ENCODE measurements around the gene TRIM72. TPM values are rescaled to one million over a fixed set of nuclear protein-coding genes. Genes with fewer than 3 reads are reported as not detected.

Gene TRIM72
- total and polyA plus RNA-seq, 9 of the 15 experiments (the other 6 are each of a cell fraction or from before 2014, with no cell fraction given): under 0.01 TPM; not detected in 8

- peak; percentile 50; the same call in 1 of the 2 replicates for TF ChIP-seq NFIC (IDR thresholded peaks at IDR 0.05)
- no peak for TF ChIP-seq MCM5 (IDR thresholded peaks at IDR 0.05; ENCODE audit: low read depth)
- 0 out of 2 replicates have a peak, but pooled peaks have one; percentile 9 for TF ChIP-seq SMC3 (conservative IDR thresholded peaks at IDR 0.05; ENCODE audit: insufficient read depth, low read depth, low read length)
- no peak for TF ChIP-seq ZNF445 (CRISPR knock-in tag; IDR thresholded peaks at IDR 0.05; ENCODE audit: low read depth)
- no peak for TF ChIP-seq ZC3H4 (CRISPR knock-in tag; IDR thresholded peaks at IDR 0.05; ENCODE audit: borderline replicate concordance)
- no peak for TF ChIP-seq GABPB1 (CRISPR knock-in tag; IDR thresholded peaks at IDR 0.05)
- TF ChIP-seq OTX1 (CRISPR knock-in tag; IDR thresholded peaks at IDR 0.05): 0 out of 2 replicates have a peak, but pooled peaks have one; percentile 65
- TF ChIP-seq ARID3A (IDR thresholded peaks at IDR 0.05; ENCODE audit: borderline replicate concordance, low read depth, low read length): 0 out of 2 replicates have a peak, but pooled peaks have one; percentile 13
- no peak for TF ChIP-seq SIX5 (IDR thresholded peaks at IDR 0.05; ENCODE audit: borderline replicate concordance in 1 of 2, insufficient read depth in 1 of 2, low read depth in 1 of 2, low read length in 2 of 2)
- no peak for TF ChIP-seq CTCFL (IDR thresholded peaks at IDR 0.05; ENCODE audit: borderline replicate concordance, insufficient read depth, low read depth, low read length, poor library complexity, severe bottlenecking)
- TF ChIP-seq SMARCA5 (IDR thresholded peaks at IDR 0.05): no peak
- TF ChIP-seq SREBF1 (IDR thresholded peaks at IDR 0.05; ENCODE audit: borderline replicate concordance, low read depth, low read length): no peak
- TF ChIP-seq CBFA2T2 (conservative IDR thresholded peaks at IDR 0.05): peak; percentile 78
- no peak for TF ChIP-seq ZNF280A (IDR thresholded peaks at IDR 0.05; ENCODE audit: low read depth, partially characterized antibody)
- no peak for TF ChIP-seq PCBP1 (IDR thresholded peaks at IDR 0.05; ENCODE audit: low read depth, low read length, poor library complexity, severe bottlenecking)
- TF ChIP-seq ZNF431 (CRISPR knock-in tag; IDR thresholded peaks at IDR 0.05): no peak
- TF ChIP-seq ZBTB43 (CRISPR knock-in tag; IDR thresholded peaks at IDR 0.05): no peak
- TF ChIP-seq CREBBP (IDR thresholded peaks at IDR 0.05; ENCODE audit: low read depth, low read length): no peak
- TF ChIP-seq YBX1 (IDR thresholded peaks at IDR 0.05): no peak
- peak; percentile 86 for TF ChIP-seq ATF3 (IDR thresholded peaks at IDR 0.05)
- no peak for TF ChIP-seq ATF3 (CRISPR knock-in tag; conservative IDR thresholded peaks at IDR 0.05)
- no peak for TF ChIP-seq TEAD1 (CRISPR knock-in tag; IDR thresholded peaks at IDR 0.05)
Observed at GRCh38 chr16:31253642-31254045, 39.7 kb downstream of the TRIM72 start (continued).

Measured in K562 (cell line).